Measurements from ENCODE around the gene FREM3.

The FREM3 gene

DNA sequence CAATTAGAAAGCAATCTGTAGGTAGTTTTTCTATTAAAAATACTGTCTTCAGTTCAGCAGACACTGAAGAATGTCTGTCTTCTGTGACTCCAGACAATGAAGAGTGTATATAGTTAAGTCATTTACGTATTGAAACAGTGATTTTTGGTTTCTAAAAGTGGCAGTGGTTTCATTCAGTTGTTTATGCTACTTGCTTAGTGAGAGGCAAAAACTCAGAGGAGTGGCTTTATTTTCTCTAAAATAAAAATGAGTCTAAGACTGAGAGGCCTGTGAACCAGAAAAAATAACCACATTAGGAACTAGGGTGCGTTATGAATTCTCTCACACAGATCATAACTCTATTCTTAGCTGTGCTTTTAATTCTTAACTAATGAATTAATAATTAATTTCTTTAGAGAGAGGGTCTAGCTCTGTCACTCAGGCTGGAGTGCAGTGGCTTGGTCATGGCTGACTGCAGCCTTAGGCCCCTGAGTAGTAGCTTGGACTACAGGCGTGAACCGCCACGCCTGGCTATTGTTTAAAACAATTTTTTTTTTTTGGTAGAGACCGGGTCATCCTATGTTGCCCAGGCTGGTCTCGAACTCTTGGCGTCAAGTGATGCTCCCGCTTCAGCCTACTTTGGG lies 31.4 kb downstream of the FREM3 start:
- in situ Hi-C loops (cut with HindIII; ENCODE audit: low sequenced_read_pairs), result no loop called here
- no peak overlapping the region for H3K4me3 ChIP-seq (ENCODE audit: low read depth, low read length)

DNA sequence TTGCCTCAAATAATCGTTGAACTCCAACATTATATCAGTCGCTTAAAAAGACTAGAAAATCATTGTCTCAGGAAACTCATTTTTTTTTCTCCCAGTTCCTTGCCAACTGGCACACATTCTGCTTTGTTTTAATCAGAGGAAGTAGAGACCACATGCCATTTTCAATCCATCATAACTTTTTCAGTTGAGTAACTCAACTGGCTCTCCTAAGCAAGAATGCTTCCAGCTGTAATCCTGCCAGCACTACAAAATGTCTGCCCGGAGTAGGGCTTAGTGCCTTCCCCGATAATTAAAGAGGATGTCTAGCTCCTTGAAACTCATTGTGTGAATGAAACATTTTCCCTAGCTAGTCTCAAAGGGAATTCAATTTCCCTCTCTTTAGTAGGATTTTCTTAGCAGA lies 33.0 kb downstream of the FREM3 start:
- H3K4me3 ChIP-seq (ENCODE audit: low read depth, low read length), result no peak overlapping the region

More for the DNA sequence above, 31.4 kb downstream of the FREM3 start:
- TF ChIP-seq, protein P1, sequence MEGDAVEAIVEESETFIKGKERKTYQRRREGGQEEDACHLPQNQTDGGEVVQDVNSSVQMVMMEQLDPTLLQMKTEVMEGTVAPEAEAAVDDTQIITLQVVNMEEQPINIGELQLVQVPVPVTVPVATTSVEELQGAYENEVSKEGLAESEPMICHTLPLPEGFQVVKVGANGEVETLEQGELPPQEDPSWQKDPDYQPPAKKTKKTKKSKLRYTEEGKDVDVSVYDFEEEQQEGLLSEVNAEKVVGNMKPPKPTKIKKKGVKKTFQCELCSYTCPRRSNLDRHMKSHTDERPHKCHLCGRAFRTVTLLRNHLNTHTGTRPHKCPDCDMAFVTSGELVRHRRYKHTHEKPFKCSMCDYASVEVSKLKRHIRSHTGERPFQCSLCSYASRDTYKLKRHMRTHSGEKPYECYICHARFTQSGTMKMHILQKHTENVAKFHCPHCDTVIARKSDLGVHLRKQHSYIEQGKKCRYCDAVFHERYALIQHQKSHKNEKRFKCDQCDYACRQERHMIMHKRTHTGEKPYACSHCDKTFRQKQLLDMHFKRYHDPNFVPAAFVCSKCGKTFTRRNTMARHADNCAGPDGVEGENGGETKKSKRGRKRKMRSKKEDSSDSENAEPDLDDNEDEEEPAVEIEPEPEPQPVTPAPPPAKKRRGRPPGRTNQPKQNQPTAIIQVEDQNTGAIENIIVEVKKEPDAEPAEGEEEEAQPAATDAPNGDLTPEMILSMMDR (IDR thresholded peaks at IDR 0.05; ENCODE audit: low read depth, low read length, missing control alignments), result no peak
- DNase-seq (ENCODE audit: low read depth), result no peak

DNA sequence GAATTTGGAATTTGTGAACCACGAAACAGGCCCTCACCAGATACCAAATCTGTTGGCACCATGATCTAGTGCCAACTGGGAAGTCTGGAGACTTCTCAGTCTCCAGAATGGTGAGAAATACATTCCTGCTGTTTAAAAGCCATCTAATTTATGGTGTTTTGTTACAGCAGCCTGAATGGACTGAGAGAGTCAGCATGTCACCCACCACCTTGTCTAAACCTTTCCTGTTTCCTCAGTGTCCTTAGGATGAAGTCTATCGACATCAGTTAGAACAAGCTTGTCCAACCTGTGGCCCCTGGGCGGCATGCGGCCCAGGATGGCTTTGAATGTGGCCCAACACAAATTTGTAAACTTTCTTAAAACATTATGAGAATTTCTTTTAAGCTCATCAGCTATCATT lies 42.1 kb downstream of the FREM3 start:
- in situ Hi-C loops (cut with HindIII; ENCODE audit: low sequenced_read_pairs), result no loop called here
- no peak for DNase-seq (ENCODE audit: low read depth)
- TF ChIP-seq, protein P1 (IDR thresholded peaks at IDR 0.05; ENCODE audit: low read depth, low read length, missing control alignments), result no peak
- H3K4me3 ChIP-seq (ENCODE audit: low read depth, low read length), result no peak overlapping the region

More for the DNA sequence above, 33.0 kb downstream of the FREM3 start:
- in situ Hi-C loops (cut with HindIII; ENCODE audit: low sequenced_read_pairs), result no loop called here
- TF ChIP-seq, protein P1 (IDR thresholded peaks at IDR 0.05; ENCODE audit: low read depth, low read length, missing control alignments), result no peak
- DNase-seq (ENCODE audit: low read depth), result peak; percentile 90

DNA sequence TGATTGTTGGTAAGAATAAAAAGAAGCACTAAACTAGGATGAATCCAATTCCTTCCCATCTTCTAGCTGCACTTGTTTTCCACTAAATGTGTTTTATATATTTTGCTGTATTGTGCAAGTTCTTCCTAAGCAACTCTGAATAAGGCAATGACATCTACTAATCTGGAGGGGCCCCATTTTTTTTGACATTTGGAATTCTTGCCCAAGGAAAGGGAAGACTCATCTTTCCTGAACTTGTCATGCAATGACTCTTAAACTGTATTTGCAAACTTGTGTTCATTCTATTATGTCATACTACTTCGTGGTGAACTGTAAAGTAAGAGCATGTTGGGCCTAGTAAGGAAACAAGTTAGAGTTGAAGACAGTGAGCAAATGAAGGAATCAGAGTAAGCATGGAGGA lies 45.9 kb downstream of the FREM3 start:
- DNase-seq (ENCODE audit: low read depth), result no peak
- in situ Hi-C loops (cut with HindIII; ENCODE audit: low sequenced_read_pairs), result no loop called here
- TF ChIP-seq, protein P1 (IDR thresholded peaks at IDR 0.05; ENCODE audit: low read depth, low read length, missing control alignments), result no peak

DNA sequence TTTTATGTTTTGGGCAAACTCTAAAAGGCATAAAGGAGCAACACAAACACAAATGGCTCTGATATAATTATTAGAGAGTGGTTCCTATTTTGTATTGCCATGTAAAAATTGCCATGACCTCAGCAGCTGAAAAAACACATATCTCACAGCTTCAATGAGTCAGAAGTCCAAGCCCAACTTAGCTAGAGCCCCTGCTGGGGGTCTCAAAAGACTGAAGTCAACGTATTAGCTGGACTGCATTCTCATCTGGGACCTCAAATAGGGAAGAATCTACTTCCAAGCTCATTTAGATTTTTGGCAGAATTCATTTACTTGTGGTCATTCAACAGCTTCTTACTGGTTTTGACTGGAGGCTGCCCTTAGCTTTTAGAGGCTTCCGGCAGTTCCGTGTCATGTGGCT lies 47.4 kb downstream of the FREM3 start:
- DNase-seq (ENCODE audit: low read depth), result peak; percentile 67
- in situ Hi-C loops (cut with HindIII; ENCODE audit: low sequenced_read_pairs), result no loop called here
- no peak overlapping the region for H3K4me3 ChIP-seq (ENCODE audit: low read depth, low read length)
- TF ChIP-seq, protein P1 (IDR thresholded peaks at IDR 0.05; ENCODE audit: low read depth, low read length, missing control alignments), result no peak

More for the DNA sequence above, 45.9 kb downstream of the FREM3 start:
- no peak overlapping the region for H3K4me3 ChIP-seq (ENCODE audit: low read depth, low read length)

DNA sequence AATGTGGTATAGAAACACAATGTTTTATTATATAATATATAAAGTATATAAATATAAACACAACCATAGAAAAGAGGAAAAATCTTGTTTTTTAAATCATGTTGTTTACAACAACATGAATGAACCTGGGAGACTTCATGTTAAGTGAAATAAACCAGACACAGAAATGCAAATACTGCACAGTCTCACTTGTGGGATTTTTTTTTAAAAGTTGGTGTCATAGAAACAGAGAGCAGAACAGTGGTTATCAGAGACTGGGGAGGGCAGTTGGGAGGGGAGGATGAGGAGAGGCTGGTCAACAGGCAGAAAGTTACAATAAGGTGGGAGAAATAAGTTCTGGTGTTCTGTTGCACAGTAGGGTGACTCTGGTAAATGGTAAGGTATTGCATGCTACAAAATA lies 57.1 kb downstream of the FREM3 start:
- DNase-seq (ENCODE audit: low read depth), result no peak
- TF ChIP-seq, protein P1 (IDR thresholded peaks at IDR 0.05; ENCODE audit: low read depth, low read length, missing control alignments), result no peak
- in situ Hi-C loops (cut with HindIII; ENCODE audit: low sequenced_read_pairs), result no loop called here

More for the DNA sequence above, 57.1 kb downstream of the FREM3 start:
- H3K4me3 ChIP-seq (ENCODE audit: low read depth, low read length), result no peak overlapping the region

Measured in astrocyte of the cerebellum (primary cell).